Activated naive CD4-positive, alpha-beta T cell treated with Interleukin-2 at 50 U/mL for 16 hours (primary cell): ENCODE results near the gene PLEKHG7.
"Not testable (repeated sequence)": the region's sequence is repeated elsewhere in the genome, so short reads cannot be mapped to it uniquely, and the experiment has no call there.

Source experiments
- DNase-seq: peaks from one replicate; pipeline ENCODE4 v3.0.0-alpha.2; 2020

PLEKHG7 gene

GRCh38 chr12:92702754-92703679 is at the start of gene PLEKHG7:
PLEKHG7 (plus strand) TSS chr12:92702989; CDS start chr12:92706632, 3,643 bp downstream.
- DNase-seq, result no peak

GRCh38 chr12:92654256-92654655 is 48.5 kb upstream of the PLEKHG7 start:
- not testable (repeated sequence) for DNase-seq

- DNase-seq, result no peak
Measured at GRCh38 chr12:92654929-92655328, 47.9 kb upstream of the PLEKHG7 start.

GRCh38 chr12:92656911-92657310 is 45.9 kb upstream of the PLEKHG7 start:
- no peak for DNase-seq

GRCh38 chr12:92657770-92658169 is 45.0 kb upstream of the PLEKHG7 start:
- DNase-seq, result no peak

GRCh38 chr12:92658611-92659010 is 44.2 kb upstream of the PLEKHG7 start:
- no peak for DNase-seq

GRCh38 chr12:92661269-92661668 is 41.5 kb upstream of the PLEKHG7 start:
- no peak for DNase-seq

- no peak for DNase-seq
Measured at GRCh38 chr12:92665496-92665895, 37.3 kb upstream of the PLEKHG7 start.

- DNase-seq, result no peak
Measured at GRCh38 chr12:92668739-92669138, 34.0 kb upstream of the PLEKHG7 start.

GRCh38 chr12:92671524-92671923 is 31.3 kb upstream of the PLEKHG7 start:
- not testable (repeated sequence) for DNase-seq

GRCh38 chr12:92673756-92674155 is 29.0 kb upstream of the PLEKHG7 start:
- DNase-seq, result no peak

GRCh38 chr12:92674500-92674899 is 28.3 kb upstream of the PLEKHG7 start:
- no peak for DNase-seq

- DNase-seq, result no peak
Measured at GRCh38 chr12:92675092-92675865, 27.5 kb upstream of the PLEKHG7 start.

GRCh38 chr12:92676710-92677109 is 26.1 kb upstream of the PLEKHG7 start:
- DNase-seq, result no peak

- DNase-seq, result no peak
Measured at GRCh38 chr12:92690601-92691000, 12.2 kb upstream of the PLEKHG7 start.

GRCh38 chr12:92695056-92695455 is 7.7 kb upstream of the PLEKHG7 start:
- DNase-seq, result no peak

- no peak for DNase-seq
Measured at GRCh38 chr12:92695577-92695976, 7.2 kb upstream of the PLEKHG7 start.

GRCh38 chr12:92696216-92696615 is 6.6 kb upstream of the PLEKHG7 start:
- DNase-seq, result no peak

- no peak for DNase-seq
Measured at GRCh38 chr12:92698474-92698873, 4.3 kb upstream of the PLEKHG7 start.

- DNase-seq, result no peak
Measured at GRCh38 chr12:92701441-92701840, 1.3 kb upstream of the PLEKHG7 start.

GRCh38 chr12:92703786-92704185 is 997 bp downstream of the PLEKHG7 start:
- no peak for DNase-seq

GRCh38 chr12:92706594-92706993 is 3.8 kb downstream of the PLEKHG7 start:
- DNase-seq, result no peak

- DNase-seq, result no peak
Measured at GRCh38 chr12:92707926-92708325, 5.1 kb downstream of the PLEKHG7 start.

- DNase-seq, result no peak
Measured at GRCh38 chr12:92715625-92716024, 12.8 kb downstream of the PLEKHG7 start.
